ENCODE results near the gene ACAP1.
"Not testable (repeated sequence)": the region's sequence is repeated elsewhere in the genome, so short reads cannot be mapped to it uniquely, and the experiment has no call there.

ACAP1 gene

DNA sequence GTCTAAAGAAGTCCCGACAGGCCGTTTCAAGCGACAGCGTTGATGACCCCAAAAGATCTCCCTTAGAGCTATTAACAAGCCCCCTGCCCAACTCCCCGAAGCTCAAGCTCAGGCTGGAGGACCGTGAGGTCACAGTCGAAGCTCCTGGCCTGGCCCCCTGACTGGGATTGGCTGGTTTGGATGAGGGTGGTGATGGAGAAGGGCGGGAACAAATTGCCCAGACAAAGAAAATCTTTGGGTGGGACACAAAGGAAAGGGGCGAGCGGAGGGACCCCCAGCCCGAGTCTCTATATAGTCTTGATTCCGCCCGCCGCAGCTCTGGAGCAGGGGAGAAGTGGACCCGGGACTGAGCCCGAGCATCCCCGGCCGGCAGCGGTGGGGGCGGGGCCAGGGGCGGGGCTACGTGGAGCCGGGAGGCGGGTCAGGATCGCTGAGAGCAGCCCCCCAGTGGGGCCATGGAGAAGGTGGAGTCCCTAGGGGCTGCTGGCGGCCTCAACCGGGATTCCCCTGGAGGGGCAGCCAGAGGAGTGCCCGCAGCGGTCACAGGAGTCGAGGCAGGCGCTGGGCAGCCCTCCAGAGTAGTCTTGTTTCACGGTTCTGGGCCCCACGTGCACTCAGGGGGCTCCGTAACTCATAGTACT is 6.2 kb upstream of the ACAP1 start:
- DNase-seq (ENCODE audit: low read depth) = peak; percentile 82
- TF ChIP-seq CTCF (conservative IDR thresholded peaks at IDR 0.05; ENCODE audit: low read depth, low read length) = no peak
- H3K4me3 ChIP-seq (ENCODE audit: low read depth, low read length) = peak overlapping the region; percentile 90

GRCh38 chr17:7330638-7331015 is 5.7 kb upstream of the ACAP1 start:
- no peak for TF ChIP-seq CTCF (conservative IDR thresholded peaks at IDR 0.05; ENCODE audit: low read depth, low read length)
- H3K4me3 ChIP-seq (ENCODE audit: low read depth, low read length) = peak overlapping the region; percentile 90
- no peak for DNase-seq (ENCODE audit: low read depth)

DNA sequence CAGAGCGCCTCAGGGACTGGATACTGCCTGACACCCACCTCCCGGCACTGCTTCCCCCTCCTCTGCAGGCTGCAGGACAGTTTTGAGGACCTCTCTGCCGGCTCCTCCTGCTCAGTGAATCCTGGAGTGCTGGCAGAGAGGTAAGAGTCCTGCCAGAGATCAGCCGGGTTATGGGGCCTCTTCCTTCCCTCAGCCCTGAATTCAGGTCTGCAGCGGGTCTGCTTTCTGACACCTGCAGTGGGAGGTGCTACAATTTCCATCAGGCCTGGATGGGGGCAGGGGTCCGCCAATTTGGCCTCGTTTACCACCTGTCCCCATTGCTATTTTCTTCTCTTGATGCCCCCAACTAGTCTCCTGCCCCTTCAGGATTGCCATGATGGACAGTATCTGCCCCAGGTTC is 4.2 kb upstream of the ACAP1 start:
- H3K4me3 ChIP-seq (ENCODE audit: low read depth, low read length) = no peak overlapping the region
- no peak for TF ChIP-seq CTCF (conservative IDR thresholded peaks at IDR 0.05; ENCODE audit: low read depth, low read length)
- DNase-seq (ENCODE audit: low read depth) = no peak

DNA sequence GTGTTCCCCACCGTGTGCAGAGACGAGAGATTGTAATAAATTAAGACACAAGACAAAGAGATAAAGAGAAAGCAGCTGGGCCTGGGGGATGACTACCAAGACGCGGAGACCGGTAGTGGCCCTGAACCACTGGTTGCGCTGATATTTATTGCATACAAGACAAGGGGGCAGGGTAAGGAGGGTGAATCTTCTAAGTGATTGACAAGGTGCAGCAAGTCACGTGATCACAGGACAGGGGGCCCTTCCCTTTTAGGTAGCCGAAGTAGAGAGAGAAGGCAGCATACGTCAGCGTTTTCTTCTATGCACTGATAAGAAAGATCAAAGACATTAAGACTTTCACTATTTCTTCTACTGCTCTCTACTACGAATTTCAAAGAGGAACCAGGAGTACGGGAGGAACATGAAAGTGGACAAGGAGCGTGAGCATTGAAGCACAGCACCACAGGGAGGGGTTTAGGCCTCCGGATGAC is 3.7 kb upstream of the ACAP1 start:
- not testable (repeated sequence) for H3K4me3 ChIP-seq (ENCODE audit: low read depth, low read length); DNase-seq (ENCODE audit: low read depth)

- H3K4me3 ChIP-seq (ENCODE audit: low read depth, low read length) = no peak overlapping the region
- no peak for DNase-seq (ENCODE audit: low read depth)
- TF ChIP-seq CTCF (conservative IDR thresholded peaks at IDR 0.05; ENCODE audit: low read depth, low read length) = no peak
Measured at GRCh38 chr17:7334938-7335538, 1.3 kb upstream of the ACAP1 start.

DNA sequence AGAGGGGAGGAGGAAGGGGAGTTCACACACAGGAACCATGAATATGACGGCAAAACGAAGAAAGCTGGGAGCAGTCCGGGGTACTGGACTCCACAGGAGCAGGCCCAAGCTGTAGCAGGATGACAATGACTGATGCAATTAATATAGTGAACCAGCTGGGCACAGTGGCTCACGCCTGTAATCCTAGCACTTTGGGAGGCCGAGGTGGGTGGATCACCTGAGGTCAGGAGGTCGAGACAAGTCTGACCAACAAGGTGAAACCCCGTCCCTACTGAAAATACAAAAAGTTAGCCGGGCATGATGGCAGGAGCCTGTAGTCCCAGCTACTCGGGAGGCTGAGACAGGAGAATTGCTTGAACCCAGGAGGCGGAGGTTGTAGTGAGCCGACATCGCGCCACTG is 564 bp upstream of the ACAP1 start:
- not testable (repeated sequence) for H3K4me3 ChIP-seq (ENCODE audit: low read depth, low read length); DNase-seq (ENCODE audit: low read depth)

DNA sequence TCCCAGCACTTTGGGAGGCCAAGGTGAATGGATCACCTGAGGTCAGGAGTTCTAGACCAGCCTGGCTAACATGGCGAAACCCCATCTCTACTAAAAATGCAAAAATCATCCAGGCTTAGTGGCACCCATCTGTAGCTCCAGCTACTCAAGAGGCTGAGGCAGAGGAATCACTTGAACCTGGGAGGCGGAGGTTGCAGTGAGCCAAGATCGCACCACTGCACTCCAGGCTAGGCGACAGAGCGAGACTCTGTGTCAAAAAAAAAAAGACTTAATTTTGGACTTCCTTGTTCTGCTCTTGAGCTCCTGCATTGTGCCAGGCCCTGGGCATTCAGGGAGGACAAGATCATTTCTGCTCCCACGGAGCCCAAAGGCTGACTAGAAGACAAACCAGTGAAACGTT is 1.3 kb downstream of the ACAP1 start:
- not testable (repeated sequence) for DNase-seq (ENCODE audit: low read depth); H3K4me3 ChIP-seq (ENCODE audit: low read depth, low read length)

DNA sequence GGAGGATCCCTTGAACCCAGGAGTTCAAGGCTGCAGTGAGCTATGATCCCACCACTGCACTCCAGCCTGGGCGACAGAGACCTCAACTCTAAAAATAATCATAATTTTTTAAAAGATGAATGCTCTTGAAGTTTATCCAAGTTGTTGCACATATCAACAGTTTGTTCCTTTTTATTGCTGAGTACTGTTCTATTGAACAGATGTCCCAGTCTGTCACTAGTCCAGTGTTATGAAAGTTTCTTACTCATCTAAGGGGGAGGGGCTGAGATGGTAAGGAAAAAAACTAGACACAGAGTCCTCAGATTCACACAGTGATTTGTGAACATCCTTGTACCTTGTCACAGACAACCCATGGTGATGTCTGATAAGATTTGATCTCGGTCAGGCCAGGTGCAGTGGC is 3.9 kb downstream of the ACAP1 start:
- TF ChIP-seq CTCF (conservative IDR thresholded peaks at IDR 0.05; ENCODE audit: low read depth, low read length) = no peak
- no peak for DNase-seq (ENCODE audit: low read depth)

More for the DNA sequence above, 3.9 kb downstream of the ACAP1 start:
- H3K4me3 ChIP-seq (ENCODE audit: low read depth, low read length) = no peak overlapping the region
